A549 (cell line): ENCODE measurements around the gene ANO4.

Experiments used
- CHD4 ChIP-seq: fragments of 200-600 bp; sonication (generic); IDR thresholded peaks from 2 replicates; pipeline ENCODE4 v1.6.1; 2016; ENCODE audit warnings: antibody characterized with exemption, mild to moderate bottlenecking, borderline replicate concordance
- CTCF ChIP-seq: fragments of >200 bp; sonication (Bioruptor Twin); formaldehyde crosslinking; IDR thresholded peaks from 3 replicates; pipeline ENCODE4 v1.5.1; 2016
- FOSL2 ChIP-seq, 2 experiments: fragments of 450-650 bp in 1 of 2; fragments of >200 bp in 1 of 2; sonication (Bioruptor Twin) in 1 of 2; formaldehyde crosslinking; IDR thresholded peaks; 2 replicates each; pipeline versions ENCODE4 v1.5.0 to v1.6.1; 2016 to 2020; ENCODE audit warnings: mild to moderate bottlenecking in 1 of 2, moderate library complexity in 1 of 2
- GATA3 ChIP-seq: IDR thresholded peaks from 2 replicates; pipeline ENCODE4 v1.6.1; 2012; ENCODE audit warnings: borderline replicate concordance
- HDAC2 ChIP-seq: fragments of 200-600 bp; sonication (generic); IDR thresholded peaks from 2 replicates; pipeline ENCODE4 v1.6.1; 2016
- MAZ ChIP-seq: fragments of 150-350 bp; IDR thresholded peaks from 2 replicates; pipeline ENCODE4 v1.6.1; 2014; ENCODE audit warnings: antibody characterized with exemption, low read depth, low read length, borderline replicate concordance
- NFE2L2 ChIP-seq: fragments of 150-350 bp; conservative IDR thresholded peaks from 2 replicates; pipeline ENCODE4 v1.6.1; 2014; ENCODE audit warnings: low read length
- POLR2A ChIP-seq: IDR thresholded peaks from 2 replicates; pipeline ENCODE4 v1.6.1; 2012; ENCODE audit warnings: mild to moderate bottlenecking, low read length
- TF ChIP-seq, protein P1 (sequence below): fragments of 250-450 bp; sonication (Bioruptor Pico); IDR thresholded peaks from 2 replicates; pipeline ENCODE4 v1.5.0; 2021; ENCODE audit warnings: mild to moderate bottlenecking, moderate library complexity, borderline replicate concordance
- TF ChIP-seq, protein P2 (sequence below): fragments of 450-650 bp; IDR thresholded peaks from 2 replicates; pipeline ENCODE4 v1.6.1; 2014; ENCODE audit warnings: antibody characterized with exemption
- TF ChIP-seq, protein P3 (sequence below): fragments of 200-600 bp; sonication (generic); IDR thresholded peaks from 2 replicates; pipeline ENCODE4 v1.6.1; 2016; ENCODE audit warnings: antibody characterized with exemption, mild to moderate bottlenecking, moderate library complexity

DNA sequence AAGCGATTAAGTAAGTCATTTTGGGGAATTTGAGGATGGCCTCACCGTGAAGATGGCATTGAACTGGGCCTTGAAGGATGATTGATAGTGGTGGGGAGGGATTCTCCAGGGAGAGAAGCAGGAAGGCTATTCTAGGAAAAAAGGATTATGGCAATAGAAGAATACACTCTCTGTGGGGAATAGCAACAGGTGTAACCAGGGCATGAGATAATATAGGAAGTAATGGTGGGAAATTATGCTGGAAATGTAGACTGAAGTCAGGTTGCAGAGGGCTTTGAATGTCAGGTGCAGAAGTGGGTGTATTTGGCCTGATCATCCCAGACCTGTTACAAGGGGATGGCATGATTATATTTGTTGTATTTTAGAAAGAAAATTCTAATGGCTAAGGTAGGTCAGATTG, 4.6 kb upstream of the ANO4 start:
- TF ChIP-seq POLR2A (no peak), NFE2L2 (no peak), CTCF (no peak), HDAC2 (no peak), FOSL2 (IDR thresholded peaks at IDR 0.05) (no peak), FOSL2 (CRISPR knock-in tag; IDR thresholded peaks at IDR 0.05) (no peak), MAZ (no peak), CHD4 (no peak), GATA3 (no peak)
- TF ChIP-seq, protein P1, sequence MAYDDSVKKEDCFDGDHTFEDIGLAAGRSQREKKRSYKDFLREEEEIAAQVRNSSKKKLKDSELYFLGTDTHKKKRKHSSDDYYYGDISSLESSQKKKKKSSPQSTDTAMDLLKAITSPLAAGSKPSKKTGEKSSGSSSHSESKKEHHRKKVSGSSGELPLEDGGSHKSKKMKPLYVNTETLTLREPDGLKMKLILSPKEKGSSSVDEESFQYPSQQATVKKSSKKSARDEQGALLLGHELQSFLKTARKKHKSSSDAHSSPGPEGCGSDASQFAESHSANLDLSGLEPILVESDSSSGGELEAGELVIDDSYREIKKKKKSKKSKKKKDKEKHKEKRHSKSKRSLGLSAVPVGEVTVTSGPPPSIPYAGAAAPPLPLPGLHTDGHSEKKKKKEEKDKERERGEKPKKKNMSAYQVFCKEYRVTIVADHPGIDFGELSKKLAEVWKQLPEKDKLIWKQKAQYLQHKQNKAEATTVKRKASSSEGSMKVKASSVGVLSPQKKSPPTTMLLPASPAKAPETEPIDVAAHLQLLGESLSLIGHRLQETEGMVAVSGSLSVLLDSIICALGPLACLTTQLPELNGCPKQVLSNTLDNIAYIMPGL (CRISPR knock-in tag): no peak
- TF ChIP-seq, protein P2, sequence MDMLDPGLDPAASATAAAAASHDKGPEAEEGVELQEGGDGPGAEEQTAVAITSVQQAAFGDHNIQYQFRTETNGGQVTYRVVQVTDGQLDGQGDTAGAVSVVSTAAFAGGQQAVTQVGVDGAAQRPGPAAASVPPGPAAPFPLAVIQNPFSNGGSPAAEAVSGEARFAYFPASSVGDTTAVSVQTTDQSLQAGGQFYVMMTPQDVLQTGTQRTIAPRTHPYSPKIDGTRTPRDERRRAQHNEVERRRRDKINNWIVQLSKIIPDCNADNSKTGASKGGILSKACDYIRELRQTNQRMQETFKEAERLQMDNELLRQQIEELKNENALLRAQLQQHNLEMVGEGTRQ: no peak
- TF ChIP-seq, protein P3, sequence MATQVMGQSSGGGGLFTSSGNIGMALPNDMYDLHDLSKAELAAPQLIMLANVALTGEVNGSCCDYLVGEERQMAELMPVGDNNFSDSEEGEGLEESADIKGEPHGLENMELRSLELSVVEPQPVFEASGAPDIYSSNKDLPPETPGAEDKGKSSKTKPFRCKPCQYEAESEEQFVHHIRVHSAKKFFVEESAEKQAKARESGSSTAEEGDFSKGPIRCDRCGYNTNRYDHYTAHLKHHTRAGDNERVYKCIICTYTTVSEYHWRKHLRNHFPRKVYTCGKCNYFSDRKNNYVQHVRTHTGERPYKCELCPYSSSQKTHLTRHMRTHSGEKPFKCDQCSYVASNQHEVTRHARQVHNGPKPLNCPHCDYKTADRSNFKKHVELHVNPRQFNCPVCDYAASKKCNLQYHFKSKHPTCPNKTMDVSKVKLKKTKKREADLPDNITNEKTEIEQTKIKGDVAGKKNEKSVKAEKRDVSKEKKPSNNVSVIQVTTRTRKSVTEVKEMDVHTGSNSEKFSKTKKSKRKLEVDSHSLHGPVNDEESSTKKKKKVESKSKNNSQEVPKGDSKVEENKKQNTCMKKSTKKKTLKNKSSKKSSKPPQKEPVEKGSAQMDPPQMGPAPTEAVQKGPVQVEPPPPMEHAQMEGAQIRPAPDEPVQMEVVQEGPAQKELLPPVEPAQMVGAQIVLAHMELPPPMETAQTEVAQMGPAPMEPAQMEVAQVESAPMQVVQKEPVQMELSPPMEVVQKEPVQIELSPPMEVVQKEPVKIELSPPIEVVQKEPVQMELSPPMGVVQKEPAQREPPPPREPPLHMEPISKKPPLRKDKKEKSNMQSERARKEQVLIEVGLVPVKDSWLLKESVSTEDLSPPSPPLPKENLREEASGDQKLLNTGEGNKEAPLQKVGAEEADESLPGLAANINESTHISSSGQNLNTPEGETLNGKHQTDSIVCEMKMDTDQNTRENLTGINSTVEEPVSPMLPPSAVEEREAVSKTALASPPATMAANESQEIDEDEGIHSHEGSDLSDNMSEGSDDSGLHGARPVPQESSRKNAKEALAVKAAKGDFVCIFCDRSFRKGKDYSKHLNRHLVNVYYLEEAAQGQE: no peak
